ENCODE measurements around the gene PPT2. TPM values are rescaled to one million over a fixed set of nuclear protein-coding genes. Genes with fewer than 3 reads are reported as not detected.
A peak's percentile ranks its signal among the peaks of the same experiment; 100 is the strongest.
"Not testable (repeated sequence)": the region's sequence is repeated elsewhere in the genome, so short reads cannot be mapped to it uniquely, and the experiment has no call there.

The PPT2 gene
- total RNA-seq, 4 donors from 2014 or later: 16.0 to 120 (median 25.5) TPM

DNA sequence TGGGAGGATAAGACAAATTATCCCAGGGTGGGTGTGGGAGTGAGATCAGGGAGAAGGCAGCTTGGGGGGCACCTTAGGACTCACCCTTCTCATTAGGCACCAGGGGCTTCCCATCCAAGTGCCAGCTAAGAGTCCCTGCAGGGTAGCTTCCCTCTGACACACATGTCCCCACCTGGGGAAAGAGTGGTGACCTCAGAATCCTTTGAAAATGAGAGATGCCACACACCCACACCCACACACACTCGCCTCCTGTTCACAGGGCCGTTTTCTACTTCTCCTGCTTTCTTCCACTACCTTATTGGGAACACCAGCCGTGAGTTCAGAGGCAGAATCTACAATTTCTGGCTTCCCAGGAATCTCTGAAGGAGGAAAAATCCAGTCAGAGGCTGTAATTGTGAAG is 29.1 kb downstream of the PPT2 start:
- no peaks in the 10 kb centered on the region for H3K9me3 ChIP-seq
- TF ChIP-seq POLR2A (IDR thresholded peaks at IDR 0.05): no peak
- TF ChIP-seq, protein P1, sequence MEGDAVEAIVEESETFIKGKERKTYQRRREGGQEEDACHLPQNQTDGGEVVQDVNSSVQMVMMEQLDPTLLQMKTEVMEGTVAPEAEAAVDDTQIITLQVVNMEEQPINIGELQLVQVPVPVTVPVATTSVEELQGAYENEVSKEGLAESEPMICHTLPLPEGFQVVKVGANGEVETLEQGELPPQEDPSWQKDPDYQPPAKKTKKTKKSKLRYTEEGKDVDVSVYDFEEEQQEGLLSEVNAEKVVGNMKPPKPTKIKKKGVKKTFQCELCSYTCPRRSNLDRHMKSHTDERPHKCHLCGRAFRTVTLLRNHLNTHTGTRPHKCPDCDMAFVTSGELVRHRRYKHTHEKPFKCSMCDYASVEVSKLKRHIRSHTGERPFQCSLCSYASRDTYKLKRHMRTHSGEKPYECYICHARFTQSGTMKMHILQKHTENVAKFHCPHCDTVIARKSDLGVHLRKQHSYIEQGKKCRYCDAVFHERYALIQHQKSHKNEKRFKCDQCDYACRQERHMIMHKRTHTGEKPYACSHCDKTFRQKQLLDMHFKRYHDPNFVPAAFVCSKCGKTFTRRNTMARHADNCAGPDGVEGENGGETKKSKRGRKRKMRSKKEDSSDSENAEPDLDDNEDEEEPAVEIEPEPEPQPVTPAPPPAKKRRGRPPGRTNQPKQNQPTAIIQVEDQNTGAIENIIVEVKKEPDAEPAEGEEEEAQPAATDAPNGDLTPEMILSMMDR (IDR thresholded peaks at IDR 0.05): no peak
- no peak for TF ChIP-seq POLR2AphosphoS5 (IDR thresholded peaks at IDR 0.05)
- no peak for TF ChIP-seq EP300 (IDR thresholded peaks at IDR 0.05)
- 80 to 89% methylated on average over 2 to 3 of the region's 3 CpGs for WGBS, 2 donors (ENCODE audit: low coverage in 1 of 2)
- H3K4me3 ChIP-seq: no peak overlapping the region
- no peak for ATAC-seq
- peak overlapping the region in 3 of 4 donors; percentile 64 to 99 (median 97) for H3K27ac ChIP-seq
- H3K27me3 ChIP-seq: no peaks in the 10 kb centered on the region
- H3K4me1 ChIP-seq: peaks cover 0 to 85% (median 47%) of the 10 kb centered on the region in 3 donors
- peaks cover 0 to 68% of the 10 kb centered on the region in 2 donors for H3K36me3 ChIP-seq

DNA sequence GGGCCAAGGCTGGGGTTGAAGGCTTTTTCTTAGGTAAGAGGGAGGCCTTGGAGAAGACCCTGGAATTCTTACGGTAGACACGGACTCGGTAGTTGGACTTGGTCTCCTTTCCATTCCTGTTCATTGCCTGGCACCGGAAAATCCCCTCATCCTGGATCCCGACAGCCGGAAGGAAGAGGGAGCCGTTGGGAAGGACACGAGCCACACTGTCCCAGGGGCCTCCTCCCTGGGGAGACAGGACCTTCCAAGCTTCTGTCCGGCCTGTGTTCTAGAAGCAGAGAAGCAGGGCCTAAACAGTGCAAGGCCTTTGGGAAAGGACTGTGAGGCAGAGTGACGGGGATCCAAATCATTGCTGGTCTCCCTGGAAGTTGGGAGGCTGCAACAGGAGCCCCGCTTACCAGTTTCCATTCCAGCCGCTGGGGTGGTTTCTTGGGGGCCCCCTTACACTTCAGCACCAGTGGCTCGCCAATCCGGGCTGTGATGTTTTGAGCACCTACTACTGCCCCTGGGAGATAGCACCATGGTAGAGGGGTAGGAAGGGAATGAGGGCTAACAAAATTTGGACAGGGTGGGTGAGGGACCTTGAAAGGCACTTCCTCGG is 29.6 kb downstream of the PPT2 start:
- peak overlapping the region in 3 of 4 donors; percentile 64 to 99 (median 97) for H3K27ac ChIP-seq
- H3K9me3 ChIP-seq: no peaks in the 10 kb centered on the region
- H3K4me3 ChIP-seq: no peak overlapping the region
- ATAC-seq: no peak
- TF ChIP-seq POLR2A (IDR thresholded peaks at IDR 0.05) (no peak), POLR2AphosphoS5 (IDR thresholded peaks at IDR 0.05) (no peak), EP300 (IDR thresholded peaks at IDR 0.05) (no peak)
- TF ChIP-seq, protein P1 (IDR thresholded peaks at IDR 0.05): no peak
- peaks cover 0 to 70% of the 10 kb centered on the region in 2 donors for H3K36me3 ChIP-seq
- H3K27me3 ChIP-seq: no peaks in the 10 kb centered on the region
- 80 to 91% methylated on average over 2 to 8 of the region's 15 CpGs for WGBS, 2 donors (ENCODE audit: low coverage in 1 of 2)
- peaks cover 0 to 90% (median 53%) of the 10 kb centered on the region in 3 donors for H3K4me1 ChIP-seq

DNA sequence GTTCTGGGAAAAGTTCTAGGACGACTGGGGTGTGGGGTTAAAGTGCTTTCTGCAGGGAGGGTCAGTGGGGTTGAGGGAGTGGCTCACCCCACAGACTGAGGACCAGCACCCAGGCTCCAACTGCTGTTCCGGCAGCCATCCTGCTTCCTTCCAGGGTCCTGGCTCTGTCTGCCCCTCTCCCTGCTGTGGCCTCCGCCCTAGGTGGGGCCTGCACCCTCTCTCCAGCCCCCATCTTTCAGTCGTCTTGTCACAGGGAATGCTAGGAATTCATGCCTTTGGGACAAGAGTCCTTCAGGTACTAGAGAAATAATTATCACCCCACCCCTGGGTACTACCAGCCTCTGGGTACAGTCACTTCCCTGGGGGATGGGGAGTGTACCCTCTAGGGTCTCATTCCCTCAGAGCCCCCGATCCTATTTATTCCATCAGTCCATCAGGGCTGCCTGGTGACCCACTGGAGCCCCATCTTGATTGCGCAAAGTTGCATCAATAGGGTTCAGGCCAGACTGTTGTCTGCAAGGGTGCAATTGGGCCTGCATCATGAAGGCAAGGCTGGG is 30.2 kb downstream of the PPT2 start, which contains the start of gene AGER:
TSS of gene AGER (minus strand) at position 170 of the 557 bp plus-strand sequence. CDS start at position 139, 31 bp downstream.
- Histone ChIP-seq H3K4me3 (no peak within 1 kb of the TSS), H3K9me3 (no peaks in the 10 kb centered on the region), H3K36me3 (peaks cover 0 to 70% of the 10 kb centered on the region in 2 donors), H3K4me1 (peaks cover 0 to 91% (median 54%) of the 10 kb centered on the region in 3 donors), H3K27me3 (no peaks in the 10 kb centered on the region), H3K27ac (peak within 1 kb of the TSS in 3 of 4 donors; percentile 64 to 99 (median 97))
- ATAC-seq: no peak
- no peak for TF ChIP-seq EP300 (IDR thresholded peaks at IDR 0.05)
- TF ChIP-seq, protein P1 (IDR thresholded peaks at IDR 0.05): no peak
- TF ChIP-seq POLR2AphosphoS5 (IDR thresholded peaks at IDR 0.05): peak; percentile 8
- no peak for TF ChIP-seq POLR2A (IDR thresholded peaks at IDR 0.05)
- 20 to 73% methylated on average over 1 to 6 of the region's 6 CpGs for WGBS, 2 donors (ENCODE audit: low coverage in 1 of 2)

DNA sequence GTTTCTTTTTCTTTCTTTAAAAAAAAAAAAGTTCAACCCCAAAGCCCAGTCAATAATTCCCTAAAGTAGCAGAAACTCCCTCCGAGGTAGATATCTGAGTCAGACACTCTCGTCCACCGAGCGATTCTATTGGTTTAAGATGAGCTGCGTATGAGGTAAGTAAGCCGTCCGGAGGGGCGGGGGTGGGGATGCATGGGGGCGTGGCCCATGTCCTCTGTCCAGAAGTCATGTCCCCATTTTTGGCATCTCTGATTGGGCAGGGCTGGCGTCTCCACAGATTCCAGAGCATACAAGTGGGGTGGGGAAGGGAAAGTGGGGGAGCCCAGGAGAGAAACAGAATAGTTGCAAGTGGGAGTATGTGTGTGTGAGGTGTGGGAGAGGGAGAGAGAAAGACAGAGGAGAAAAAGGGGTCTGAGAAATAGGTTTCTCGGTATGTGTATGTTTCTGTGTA is 31.8 kb downstream of the PPT2 start:
- not testable (repeated sequence) for H3K4me3 ChIP-seq, H3K9me3 ChIP-seq, H3K27me3 ChIP-seq
- 7 to 17% methylated on average over 2 to 10 of the region's 11 CpGs for WGBS, 2 donors (ENCODE audit: low coverage in 1 of 2)
- Histone ChIP-seq H3K4me1 (peaks cover 0 to 84% (median 43%) of the 10 kb centered on the region in 3 donors), H3K27ac (peak overlapping the region; percentile 68 to 99 (median 98)), H3K36me3 (peaks cover 0 to 56% of the 10 kb centered on the region in 2 donors)
- peak; percentile 85 for ATAC-seq

DNA sequence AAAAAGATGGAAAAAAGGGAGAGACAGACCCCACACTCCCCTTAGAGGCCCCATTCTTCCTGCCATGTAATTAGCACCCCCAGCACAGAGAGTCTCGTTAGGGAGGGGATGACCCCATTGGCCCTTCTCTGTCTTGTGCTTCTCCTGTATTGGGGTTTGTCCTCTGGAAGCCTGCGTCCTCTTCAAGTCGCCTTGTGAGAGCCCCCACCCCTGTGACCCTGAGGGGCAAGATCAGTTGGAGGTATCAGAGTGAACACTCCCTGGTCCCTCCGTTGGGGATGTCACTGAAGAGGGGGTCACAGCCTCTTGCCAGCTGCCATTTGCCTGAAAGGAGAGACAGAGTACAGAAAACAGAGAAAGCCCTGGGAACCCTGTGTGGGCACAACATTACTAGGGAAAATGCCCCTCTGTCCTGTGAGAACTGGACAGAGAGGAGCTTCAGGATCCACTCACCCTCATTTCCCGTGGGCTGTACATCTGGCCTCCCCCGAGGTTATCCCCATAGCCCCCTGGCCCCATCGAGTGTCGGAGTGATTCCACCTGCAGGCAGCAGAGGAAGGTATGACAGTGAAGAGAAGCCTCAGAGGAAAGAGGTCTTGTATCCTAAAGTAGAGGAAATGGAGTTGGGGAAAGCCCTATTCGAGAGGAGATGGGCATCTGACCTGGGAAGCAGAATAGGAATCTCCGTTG is 32.4 kb downstream of the PPT2 start:
- peaks cover 0 to 84% (median 43%) of the 10 kb centered on the region in 3 donors for H3K4me1 ChIP-seq
- not testable (repeated sequence) for H3K4me3 ChIP-seq, ATAC-seq, H3K9me3 ChIP-seq, H3K27me3 ChIP-seq
- peak overlapping the region; percentile 68 to 99 (median 98) for H3K27ac ChIP-seq
- WGBS, 2 donors (ENCODE audit: low coverage in 1 of 2): 17 to 45% methylated on average over 1 to 4 of the region's 10 CpGs
- peaks cover 0 to 51% of the 10 kb centered on the region in 2 donors for H3K36me3 ChIP-seq

All from gastroesophageal sphincter (tissue), 4 donors.